GM12801 (cell line): ENCODE measurements around the gene ABCF2.

Experiments
- CTCF ChIP-seq: IDR thresholded peaks from one replicate; pipeline ENCODE4 v1.5.1; 2011; ENCODE audit warnings: control low read depth; ENCODE audit not compliant: insufficient read length; ENCODE audit errors: extremely low read depth

The ABCF2 gene

DNA sequence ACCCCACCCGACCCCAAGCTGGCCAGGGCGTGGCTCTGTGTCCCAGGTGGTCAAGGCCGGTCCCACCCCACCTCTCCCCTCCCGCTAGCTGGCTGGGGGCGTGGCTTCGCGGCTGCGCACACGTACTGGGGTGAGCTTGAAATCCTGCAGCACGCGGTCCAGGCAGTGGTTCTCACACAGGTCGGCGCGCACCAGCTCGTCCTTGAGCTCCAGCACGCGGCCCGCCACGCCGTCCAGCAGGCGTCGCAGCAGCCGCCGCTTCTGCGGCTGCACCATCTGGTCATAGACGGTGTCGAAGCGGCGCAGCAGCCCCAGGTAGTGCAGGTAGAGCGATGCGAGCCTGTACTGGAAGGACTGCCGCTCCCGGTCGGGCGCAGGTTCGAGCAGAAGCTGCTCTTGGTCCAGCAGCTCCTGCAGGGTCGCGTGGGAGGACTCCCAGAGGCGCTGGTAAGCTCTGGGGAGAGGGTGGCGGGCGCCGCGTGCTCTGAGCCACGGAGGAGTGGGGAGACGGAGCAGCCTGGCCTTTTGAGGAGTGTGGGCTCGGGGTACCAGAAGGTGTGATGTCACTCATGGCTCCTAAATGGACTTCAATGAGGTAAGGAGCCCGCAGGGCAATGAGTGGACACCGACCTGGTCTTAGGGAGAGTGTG is 22.5 kb downstream of the ABCF2 start:
- no peak for TF ChIP-seq CTCF

DNA sequence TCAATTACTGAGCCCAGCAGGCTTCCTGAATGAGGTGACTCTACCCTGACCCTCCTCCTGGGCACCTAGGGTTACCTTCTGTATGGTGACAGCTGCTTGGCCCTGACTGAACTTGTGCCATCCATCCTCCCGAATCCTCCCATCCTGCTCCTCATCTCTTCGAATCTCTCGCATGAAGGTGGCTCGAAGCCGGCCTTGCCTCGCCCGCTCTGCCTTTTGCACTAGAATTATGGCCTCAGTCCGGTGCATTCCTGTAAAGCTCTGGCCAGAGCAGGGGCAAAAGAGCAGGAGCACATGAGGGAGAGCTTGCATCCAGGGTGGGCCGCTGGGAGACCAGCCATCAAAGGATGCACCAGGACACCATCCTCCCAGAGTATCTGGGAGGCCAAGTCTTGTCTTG is 24.2 kb downstream of the ABCF2 start:
- no peak for TF ChIP-seq CTCF

- no peak for TF ChIP-seq CTCF
Measured at GRCh38 chr7:151201751-151202150, 25.3 kb downstream of the ABCF2 start.

DNA sequence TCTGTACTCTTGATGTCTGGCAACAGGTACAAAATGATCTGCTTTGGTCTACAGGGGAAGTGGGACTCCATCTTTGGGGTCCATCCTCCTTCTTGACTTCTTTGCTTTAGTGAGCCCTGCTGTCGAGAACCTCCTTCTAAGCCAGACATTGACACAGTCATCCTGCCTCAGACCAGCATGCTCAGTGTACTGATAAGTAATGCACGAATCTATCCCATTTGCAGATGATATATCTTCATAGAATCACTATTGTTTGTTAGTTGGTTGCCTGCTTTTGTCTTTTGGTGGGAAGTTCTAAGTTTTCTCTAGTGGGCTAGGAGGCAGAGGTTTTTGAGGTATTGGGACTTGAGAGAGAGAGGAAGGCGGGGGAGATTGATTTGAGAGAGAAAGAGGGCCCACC is 25.7 kb downstream of the ABCF2 start:
- no peak for TF ChIP-seq CTCF

GRCh38 chr7:151198945-151199848 is 27.8 kb downstream of the ABCF2 start:
- no peak for TF ChIP-seq CTCF

GRCh38 chr7:151197932-151198331 is 29.1 kb downstream of the ABCF2 start:
- no peak for TF ChIP-seq CTCF

DNA sequence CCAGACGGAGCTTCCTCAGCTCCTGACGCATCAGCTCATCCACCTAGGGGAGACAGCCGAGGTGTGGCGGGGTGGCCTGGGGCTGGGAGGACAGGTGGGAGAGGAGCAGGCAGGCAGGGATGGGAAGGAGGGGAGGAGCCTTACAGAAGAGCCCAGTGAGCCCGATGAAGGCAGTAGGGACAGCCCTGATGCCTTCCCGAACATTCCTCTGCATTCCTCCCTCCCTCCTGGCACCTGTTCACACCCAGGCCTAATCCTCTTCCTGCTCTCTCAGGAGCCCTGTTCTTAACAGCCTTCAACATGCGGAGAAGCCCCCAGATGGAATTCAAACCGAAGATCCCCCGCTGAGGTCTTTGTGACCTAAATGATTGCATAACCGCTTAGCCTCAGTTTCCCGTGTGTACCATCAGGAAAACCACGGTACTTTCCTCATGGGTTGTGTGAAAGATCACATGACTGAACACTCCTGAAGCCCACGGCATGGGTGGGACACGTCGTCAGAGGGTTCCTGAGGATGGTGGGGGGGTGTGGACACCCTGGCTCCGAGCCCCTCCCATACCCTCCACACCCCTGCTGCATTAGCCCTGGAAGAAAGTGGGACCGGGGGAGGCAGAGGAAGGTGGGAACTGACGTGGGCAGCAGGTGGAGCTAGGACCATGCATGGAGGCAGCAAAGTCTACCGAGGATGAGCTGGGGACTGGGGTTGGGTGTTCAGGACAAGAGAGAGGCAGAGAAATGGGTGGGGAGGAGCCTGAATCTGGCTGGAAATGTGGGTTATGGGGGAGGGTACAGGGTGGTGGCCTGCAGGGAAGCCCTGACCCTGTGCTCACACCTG is 31.2 kb downstream of the ABCF2 start:
- TF ChIP-seq CTCF = no peak
